NB4 (cell line): Measurements from ENCODE around the gene RIPK4.
A peak's percentile ranks its signal among the peaks of the same experiment; 100 is the strongest.

Experiments used
- DNase-seq: peaks from one replicate; pipeline ENCODE4 v3.0.0; 2010; ENCODE audit warnings: low read depth
- H3K4me3 ChIP-seq: one replicate; pipeline ENCODE4 v1.5.1; 2011; ENCODE audit warnings: mild to moderate bottlenecking, low read depth, low read length, moderate library complexity
- CTCF ChIP-seq: IDR thresholded peaks from one replicate; pipeline ENCODE4 v1.5.1; 2012; ENCODE audit warnings: low read depth, low read length
- MAX ChIP-seq: IDR thresholded peaks from 2 replicates; pipeline ENCODE4 v1.6.1; 2011; ENCODE audit warnings: low read depth, low read length
- MYC ChIP-seq: IDR thresholded peaks from 2 replicates; pipeline ENCODE4 v1.6.1; 2011; ENCODE audit warnings: low read depth, low read length
- POLR2A ChIP-seq: IDR thresholded peaks from 2 replicates; pipeline ENCODE4 v1.6.1; 2011; ENCODE audit warnings: mild to moderate bottlenecking; ENCODE audit not compliant: insufficient read length; ENCODE audit errors: extremely low read depth

RIPK4 gene

GRCh38 chr21:41758550-41758949 is 8.3 kb downstream of the RIPK4 start:
- DNase-seq, result no peak
- TF ChIP-seq CTCF (no peak), POLR2A (no peak), MYC (no peak), MAX (no peak)
- no peak overlapping the region for H3K4me3 ChIP-seq

GRCh38 chr21:41755934-41756773 is 10.7 kb downstream of the RIPK4 start:
- peak; percentile 48 for DNase-seq
- H3K4me3 ChIP-seq, result no peak overlapping the region
- no peak for TF ChIP-seq POLR2A
- TF ChIP-seq MAX, result no peak
- no peak for TF ChIP-seq MYC
- no peak for TF ChIP-seq CTCF

GRCh38 chr21:41755258-41755933 is 11.5 kb downstream of the RIPK4 start:
- no peak for DNase-seq
- no peak overlapping the region for H3K4me3 ChIP-seq
- TF ChIP-seq MYC, result no peak
- TF ChIP-seq CTCF, result no peak
- TF ChIP-seq MAX, result no peak
- TF ChIP-seq POLR2A, result no peak

- TF ChIP-seq MAX, result no peak
- H3K4me3 ChIP-seq, result no peak overlapping the region
- no peak for DNase-seq
Observed at GRCh38 chr21:41754479-41754891, 12.4 kb downstream of the RIPK4 start.

- H3K4me3 ChIP-seq, result no peak overlapping the region
- no peak for TF ChIP-seq POLR2A
- no peak for TF ChIP-seq MYC
- no peak for TF ChIP-seq CTCF
- TF ChIP-seq MAX, result no peak
- DNase-seq, result no peak
Observed at GRCh38 chr21:41753006-41753898, 13.6 kb downstream of the RIPK4 start.
